Measurements from ENCODE around the gene RNASEL.

GRCh38 chr1:182631954-182632353, 42.9 kb upstream of the RNASEL start:
- TF ChIP-seq CTCF (IDR thresholded peaks at IDR 0.05; ENCODE audit: low read length) (no peak), EZH2 (IDR thresholded peaks at IDR 0.05; ENCODE audit: borderline replicate concordance, low read length) (no peak)

All from OCI-LY1 (cell line).